Subcutaneous adipose tissue (tissue), 4 donors: ENCODE data around the gene KCNAB2. TPM values are rescaled to one million over a fixed set of nuclear protein-coding genes. Genes with fewer than 3 reads are reported as not detected.

Source experiments
- total RNA-seq, 4 donors: library from RNA; depleted of rRNA; stranded (reverse); fragments of >200 nt; gene quantifications; one replicate each; pipeline ENCODE4 v1.1.0, GENCODE V29; 2016
- TF ChIP-seq, protein P1 (sequence below): fragments of 450-650 bp; IDR thresholded peaks from one replicate; pipeline ENCODE4 v1.5.1; 2016; ENCODE audit warnings: low read depth, mild to moderate bottlenecking, control low read depth, antibody characterized with exemption, moderate library complexity

KCNAB2 gene
- total RNA-seq, 4 donors from 2014 or later = 10.2 to 48.6 (median 18.2) TPM

DNA sequence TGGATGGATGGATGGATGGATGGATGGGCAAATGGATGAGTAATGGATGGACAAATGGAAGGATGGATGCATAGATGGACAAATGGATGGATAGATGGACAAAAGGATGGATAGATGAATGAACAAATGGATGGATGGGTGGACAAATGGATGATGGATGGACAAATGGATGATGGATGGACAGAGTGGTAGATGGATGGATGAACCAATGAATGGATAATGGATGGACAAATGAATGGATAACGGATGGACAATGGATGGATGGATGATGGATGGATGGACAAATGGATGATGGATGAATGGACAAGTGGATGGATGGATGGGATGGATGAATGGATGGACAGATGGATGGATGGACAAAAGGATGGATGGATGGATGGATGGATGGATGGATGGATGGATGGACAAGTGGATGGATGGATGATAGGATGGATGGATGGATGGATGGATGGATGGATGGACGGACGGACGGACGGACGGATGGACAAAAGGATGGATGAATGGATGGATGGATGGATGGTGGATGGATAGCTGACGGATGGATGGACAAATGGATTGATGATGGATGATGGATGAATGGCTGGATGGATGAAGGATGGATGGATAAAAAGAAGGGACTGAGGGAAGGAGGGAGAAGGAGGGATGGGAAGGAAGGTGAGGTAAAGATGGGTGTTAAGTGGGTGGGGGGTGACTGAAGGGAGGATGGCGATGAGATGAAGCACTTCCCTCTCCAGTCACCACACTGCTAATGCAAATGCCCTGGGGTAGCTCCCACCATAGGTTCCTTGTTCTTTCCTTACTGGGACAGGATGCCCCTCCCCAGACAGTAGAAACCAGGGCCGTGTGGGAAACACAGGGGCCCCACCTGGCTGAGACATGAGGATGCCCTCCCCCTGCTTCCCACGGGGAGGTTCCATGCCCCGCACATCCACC, 104.6 kb downstream of the KCNAB2 start:
- TF ChIP-seq, protein P1, sequence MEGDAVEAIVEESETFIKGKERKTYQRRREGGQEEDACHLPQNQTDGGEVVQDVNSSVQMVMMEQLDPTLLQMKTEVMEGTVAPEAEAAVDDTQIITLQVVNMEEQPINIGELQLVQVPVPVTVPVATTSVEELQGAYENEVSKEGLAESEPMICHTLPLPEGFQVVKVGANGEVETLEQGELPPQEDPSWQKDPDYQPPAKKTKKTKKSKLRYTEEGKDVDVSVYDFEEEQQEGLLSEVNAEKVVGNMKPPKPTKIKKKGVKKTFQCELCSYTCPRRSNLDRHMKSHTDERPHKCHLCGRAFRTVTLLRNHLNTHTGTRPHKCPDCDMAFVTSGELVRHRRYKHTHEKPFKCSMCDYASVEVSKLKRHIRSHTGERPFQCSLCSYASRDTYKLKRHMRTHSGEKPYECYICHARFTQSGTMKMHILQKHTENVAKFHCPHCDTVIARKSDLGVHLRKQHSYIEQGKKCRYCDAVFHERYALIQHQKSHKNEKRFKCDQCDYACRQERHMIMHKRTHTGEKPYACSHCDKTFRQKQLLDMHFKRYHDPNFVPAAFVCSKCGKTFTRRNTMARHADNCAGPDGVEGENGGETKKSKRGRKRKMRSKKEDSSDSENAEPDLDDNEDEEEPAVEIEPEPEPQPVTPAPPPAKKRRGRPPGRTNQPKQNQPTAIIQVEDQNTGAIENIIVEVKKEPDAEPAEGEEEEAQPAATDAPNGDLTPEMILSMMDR = no peak

Other genes starting within 250 kb of the KCNAB2 start
- 10 to 100 TPM in 2 of 4 donors, 1 to 10 TPM in 2; 7.3 to 11.9 (median 9.5) TPM for gene NPHP4, start 53.5 kb upstream of the KCNAB2 start, total RNA-seq
- gene CHD5, start 134.4 kb downstream of the KCNAB2 start, total RNA-seq = under 1 TPM in 3 of 4 donors, not detected in 1; 0.19 to 0.49 (median 0.22) TPM
- gene RPL22, start 153.7 kb downstream of the KCNAB2 start, total RNA-seq = 100 to 1,000 TPM; 149 to 243 (median 178) TPM
- 1 to 10 TPM; 3.6 to 8.4 (median 5.9) TPM for gene RNF207, start 160.2 kb downstream of the KCNAB2 start, total RNA-seq
- 10 to 100 TPM; 48.1 to 72.7 (median 59.5) TPM for gene ICMT, start 190.1 kb downstream of the KCNAB2 start, total RNA-seq
- not detected for gene HES3, start 198.3 kb downstream of the KCNAB2 start, total RNA-seq
- gene GPR153, start 215.2 kb downstream of the KCNAB2 start, total RNA-seq = 10 to 100 TPM in 3 of 4 donors, 1 to 10 TPM in 1; 8.2 to 37.9 (median 16.0) TPM